GM21515 (cell line): ENCODE data around the gene TMUB1.
"Not testable (repeated sequence)": the region's sequence is repeated elsewhere in the genome, so short reads cannot be mapped to it uniquely, and the experiment has no call there.

ENCODE experiments used
- ATAC-seq: cut with Tn5 transposase; IDR thresholded peaks from one replicate; pipeline ENCODE4 v1.9.1; 2021; ENCODE audit not compliant: unreplicated experiment

TMUB1 gene

GRCh38 chr7:151057506-151057988 is 25.7 kb downstream of the TMUB1 start, which contains the start of gene CDK5:
CDK5 (minus strand) TSS chr7:151057897; CDS start chr7:151057848, 49 bp downstream.
- peak; percentile 9 for ATAC-seq

- no peak for ATAC-seq
Measured at GRCh38 chr7:151056666-151057505, 26.4 kb downstream of the TMUB1 start.

- no peak for ATAC-seq
Measured at GRCh38 chr7:151056283-151056665, 27.0 kb downstream of the TMUB1 start.

GRCh38 chr7:151053751-151054150 is 29.5 kb downstream of the TMUB1 start:
- ATAC-seq, result no peak

GRCh38 chr7:151053096-151053495 is 30.2 kb downstream of the TMUB1 start:
- ATAC-seq, result no peak

GRCh38 chr7:151051108-151051507 is 32.2 kb downstream of the TMUB1 start:
- no peak for ATAC-seq

GRCh38 chr7:151048911-151049463 is 34.3 kb downstream of the TMUB1 start:
- no peak for ATAC-seq

- no peak for ATAC-seq
Measured at GRCh38 chr7:151047976-151048815, 35.1 kb downstream of the TMUB1 start, which contains the start of gene ASIC3. ASIC3 (plus strand) TSS chr7:151048531; CDS start chr7:151048886, 355 bp downstream.

GRCh38 chr7:151046603-151047573 is 36.4 kb downstream of the TMUB1 start:
- no peak for ATAC-seq

- no peak for ATAC-seq
Measured at GRCh38 chr7:151045967-151046366, 37.3 kb downstream of the TMUB1 start.

- no peak for ATAC-seq
Measured at GRCh38 chr7:151045262-151045661, 38.0 kb downstream of the TMUB1 start.

GRCh38 chr7:151043959-151044358 is 39.3 kb downstream of the TMUB1 start:
- no peak for ATAC-seq

GRCh38 chr7:151043449-151043848 is 39.8 kb downstream of the TMUB1 start:
- ATAC-seq, result not testable (repeated sequence)

GRCh38 chr7:151040616-151041375 is 42.5 kb downstream of the TMUB1 start:
- ATAC-seq, result no peak

- no peak for ATAC-seq
Measured at GRCh38 chr7:151039850-151040548, 43.3 kb downstream of the TMUB1 start.

- no peak for ATAC-seq
Measured at GRCh38 chr7:151038951-151039849, 44.1 kb downstream of the TMUB1 start.

- ATAC-seq, result no peak
Measured at GRCh38 chr7:151035902-151036301, 47.4 kb downstream of the TMUB1 start.
